Sigmoid colon (tissue), 7 donors: ENCODE data around the gene KIF3C. TPM values are rescaled to one million over a fixed set of nuclear protein-coding genes. Genes with fewer than 3 reads are reported as not detected.

ENCODE experiments used
- DNase-seq: peaks from one replicate; pipeline ENCODE4 v3.0.0-alpha.2; 2019
- H3K27ac ChIP-seq, 4 donors: fragments of 200-600 bp; sonication (generic); one replicate each; pipeline ENCODE4 v1.5.1; 2016 to 2019; ENCODE audit warnings: mild to moderate bottlenecking in 1 of 4
- H3K27me3 ChIP-seq, 3 donors: fragments of 200-600 bp; sonication (generic); one replicate each; pipeline ENCODE4 v1.5.1; 2019; ENCODE audit warnings: mild to moderate bottlenecking in 1 of 3
- H3K36me3 ChIP-seq, 4 donors: fragments of 200-600 bp; sonication (generic); one replicate each; pipeline ENCODE4 v1.5.1; 2016 to 2019
- H3K4me1 ChIP-seq, 4 donors: fragments of 200-600 bp; sonication (generic); one replicate each; pipeline ENCODE4 v1.5.1; 2017 to 2019
- H3K4me3 ChIP-seq, 4 donors: fragments of 200-600 bp; sonication (generic); one replicate each; pipeline ENCODE4 v1.5.1; 2017 to 2019; ENCODE audit warnings: mild to moderate bottlenecking in 2 of 4, moderate library complexity in 1 of 4
- H3K9me3 ChIP-seq, 4 donors: fragments of 200-600 bp in 3 of 4; sonication (generic) in 3 of 4; one replicate each; pipeline versions ENCODE4 v1.5.1 to v1.6.1; 2013 to 2019
- CTCF ChIP-seq, 4 experiments: fragments of 450-650 bp in 3 of 4; fragments of 200-600 bp in 1 of 4; IDR thresholded peaks; one replicate each; pipeline ENCODE4 v1.5.1; 2016 to 2019; ENCODE audit warnings: antibody characterized with exemption in 4 of 4, mild to moderate bottlenecking in 3 of 4, moderate library complexity in 2 of 4
- EP300 ChIP-seq, 4 donors: sonication (generic); formaldehyde crosslinking; IDR thresholded peaks; one replicate each; pipeline ENCODE4 v1.6.1; 2017; ENCODE audit warnings: antibody characterized with exemption in 4 of 4
- POLR2A ChIP-seq, 2 donors: fragments of 450-650 bp; IDR thresholded peaks; one replicate each; pipeline ENCODE4 v1.6.1; 2016; ENCODE audit warnings: antibody characterized with exemption in 2 of 2, mild to moderate bottlenecking in 2 of 2, moderate library complexity in 2 of 2
- POLR2AphosphoS5 ChIP-seq, 4 donors: sonication (generic); formaldehyde crosslinking; IDR thresholded peaks; one replicate each; pipeline ENCODE4 v1.6.1; 2017; ENCODE audit warnings: antibody characterized with exemption in 4 of 4
- WGBS, 2 donors: extraction: QIAGEN DNeasy Blood & Tissue Kit; methylation state at CpG; one replicate each; pipeline ENCODE4 v1.1.7; 2013; 5-methylcytosine and 5-hydroxymethylcytosine counted together
- intact Hi-C: fragments of 100-400 bp; cut with DNase I; formaldehyde crosslinking; loops from one replicate; pipeline ENCODE4 v1.15.1; 2023
- polyA plus RNA-seq, 3 donors: library from polyadenylated mRNA; stranded (reverse); fragments of 200-250 nt; gene quantifications; one replicate each; pipeline ENCODE4 v1.2.3, GENCODE V29; 2013
- total RNA-seq, 4 donors: library from RNA; depleted of rRNA; stranded (reverse); fragments of >200 nt; gene quantifications; one replicate each; pipeline ENCODE4 v1.1.0, GENCODE V29; 2016
- donor health status: healthy with polysubstance abuse.
- donor health status: Bipolar disorder and iron deficiency.
- donor health status: healthy.

KIF3C gene
- total and polyA plus RNA-seq, 7 donors: 0.69 to 12.5 (median 5.7) TPM

- DNase-seq: no peak
- intact Hi-C loops: no loop called here
- Histone ChIP-seq H3K27me3 (no peaks in the 10 kb centered on the region), H3K36me3 (no peaks in the 10 kb centered on the region), H3K27ac (no peak overlapping the region), H3K4me3 (no peak overlapping the region), H3K9me3 (no peaks in the 10 kb centered on the region), H3K4me1 (peaks cover 0 to 61% (median 48%) of the 10 kb centered on the region in 4 donors)
- WGBS, 2 donors: 85 to 88% methylated on average over 2 of the region's 2 CpGs
- TF ChIP-seq POLR2AphosphoS5 (IDR thresholded peaks at IDR 0.05) (no peak), POLR2A (IDR thresholded peaks at IDR 0.05) (no peak), CTCF (IDR thresholded peaks at IDR 0.05) (no peak), EP300 (IDR thresholded peaks at IDR 0.05) (no peak)
These were observed 3.3 kb downstream of the KIF3C start for GRCh38 chr2:25979001-25979400.

- Histone ChIP-seq H3K27me3 (no peaks in the 10 kb centered on the region), H3K36me3 (no peaks in the 10 kb centered on the region), H3K4me1 (peaks cover 0 to 54% (median 47%) of the 10 kb centered on the region in 4 donors), H3K27ac (no peak overlapping the region), H3K4me3 (no peak overlapping the region), H3K9me3 (no peaks in the 10 kb centered on the region)
- TF ChIP-seq CTCF (IDR thresholded peaks at IDR 0.05): no peak
- TF ChIP-seq POLR2AphosphoS5 (IDR thresholded peaks at IDR 0.05): no peak
- no peak for TF ChIP-seq POLR2A (IDR thresholded peaks at IDR 0.05)
- TF ChIP-seq EP300 (IDR thresholded peaks at IDR 0.05): no peak
- intact Hi-C loops: no loop called here
- WGBS, 2 donors: 96% methylated on average over 3 of the region's 3 CpGs
- DNase-seq: no peak
These were observed 4.5 kb downstream of the KIF3C start for GRCh38 chr2:25977768-25978167.

- 81 to 85% methylated on average over 6 of the region's 6 CpGs for WGBS, 2 donors
- intact Hi-C loops: no loop called here
- no peak for DNase-seq
- peaks cover 0 to 52% (median 45%) of the 10 kb centered on the region in 4 donors for H3K4me1 ChIP-seq
- TF ChIP-seq CTCF (IDR thresholded peaks at IDR 0.05): no peak
- TF ChIP-seq POLR2AphosphoS5 (IDR thresholded peaks at IDR 0.05): no peak
- TF ChIP-seq EP300 (IDR thresholded peaks at IDR 0.05): no peak
- TF ChIP-seq POLR2A (IDR thresholded peaks at IDR 0.05): no peak
- H3K27me3 ChIP-seq: no peaks in the 10 kb centered on the region
- H3K9me3 ChIP-seq: no peaks in the 10 kb centered on the region
- H3K36me3 ChIP-seq: no peaks in the 10 kb centered on the region
- H3K4me3 ChIP-seq: no peak overlapping the region
- H3K27ac ChIP-seq: no peak overlapping the region
These were observed 5.1 kb downstream of the KIF3C start for GRCh38 chr2:25976983-25977741.

- H3K9me3 ChIP-seq: no peaks in the 10 kb centered on the region
- no peak overlapping the region for H3K4me3 ChIP-seq
- no peak overlapping the region for H3K27ac ChIP-seq
- 86 to 93% methylated on average over 7 of the region's 7 CpGs for WGBS, 2 donors
- no peak for TF ChIP-seq POLR2AphosphoS5 (IDR thresholded peaks at IDR 0.05)
- TF ChIP-seq POLR2A (IDR thresholded peaks at IDR 0.05): no peak
- TF ChIP-seq EP300 (IDR thresholded peaks at IDR 0.05): no peak
- TF ChIP-seq CTCF (IDR thresholded peaks at IDR 0.05): no peak
- H3K27me3 ChIP-seq: no peaks in the 10 kb centered on the region
- intact Hi-C loops: no loop called here
- no peaks in the 10 kb centered on the region for H3K36me3 ChIP-seq
- no peak for DNase-seq
- peaks cover 0 to 7% (median 4%) of the 10 kb centered on the region in 4 donors for H3K4me1 ChIP-seq
These were observed 10.1 kb downstream of the KIF3C start for GRCh38 chr2:25972049-25972823.
